Esophagus mucosa (tissue), 1 donor: ENCODE data around the gene SLC22A2. TPM values are rescaled to one million over a fixed set of nuclear protein-coding genes. Genes with fewer than 3 reads are reported as not detected.
"Not testable (repeated sequence)": the region's sequence is repeated elsewhere in the genome, so short reads cannot be mapped to it uniquely, and the experiment has no call there.

Experiments used
- ATAC-seq: fragments of 200-7000 bp; cut with Tn5 transposase; one replicate; pipeline ENCODE4 v1.9.1; 2020
- total RNA-seq: library from RNA; stranded (reverse); gene quantifications from one replicate; pipeline ENCODE4 v1.2.4, GENCODE V29; 2023
- donor health status: DM: yes; HTN: yes; CAD: no.

The SLC22A2 gene
- total RNA-seq = not detected

DNA sequence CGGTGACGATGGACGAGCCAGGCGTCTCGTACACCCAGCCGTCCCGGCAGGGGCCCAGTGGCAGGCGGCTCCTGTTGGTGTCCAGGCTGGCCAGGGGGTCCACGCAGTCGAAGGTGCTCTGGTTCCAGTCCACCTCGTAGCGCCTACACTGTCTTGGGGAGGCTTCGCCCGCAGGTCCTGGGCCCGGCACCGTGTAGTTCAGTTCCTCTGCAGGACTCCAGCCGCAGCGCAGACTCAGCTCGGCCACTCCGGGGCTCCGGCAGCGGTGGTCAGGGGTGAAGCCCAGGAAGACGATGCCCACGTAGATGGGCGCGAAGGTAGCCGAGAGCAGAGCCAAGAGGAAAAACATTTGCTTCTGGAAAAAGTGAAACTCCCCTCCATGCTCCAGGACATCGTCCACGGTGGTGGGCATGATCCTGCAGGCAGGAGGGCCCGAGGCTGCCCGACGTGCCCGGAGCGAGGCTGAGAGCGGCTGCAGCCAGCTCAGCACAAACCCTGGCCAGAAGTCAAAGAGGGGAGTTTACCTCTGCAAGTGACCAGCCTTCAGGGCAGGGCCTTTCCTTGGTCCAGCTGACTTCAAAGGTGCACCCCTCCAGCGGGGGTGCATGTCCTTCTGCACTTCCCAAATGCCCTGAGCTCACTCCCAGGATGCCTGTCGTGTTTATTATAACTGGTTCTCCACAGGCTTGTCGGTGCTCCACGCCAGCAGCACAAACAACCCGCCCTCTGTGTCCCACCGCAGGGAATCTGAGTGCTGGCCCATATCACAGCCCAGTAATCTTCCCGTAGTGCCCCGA, at the start of gene SLC22A2:
TSS of gene SLC22A2 (minus strand) at position 476 of the 797 bp plus-strand sequence. CDS start at position 412, 64 bp downstream.
- peak; percentile 19 for ATAC-seq

DNA sequence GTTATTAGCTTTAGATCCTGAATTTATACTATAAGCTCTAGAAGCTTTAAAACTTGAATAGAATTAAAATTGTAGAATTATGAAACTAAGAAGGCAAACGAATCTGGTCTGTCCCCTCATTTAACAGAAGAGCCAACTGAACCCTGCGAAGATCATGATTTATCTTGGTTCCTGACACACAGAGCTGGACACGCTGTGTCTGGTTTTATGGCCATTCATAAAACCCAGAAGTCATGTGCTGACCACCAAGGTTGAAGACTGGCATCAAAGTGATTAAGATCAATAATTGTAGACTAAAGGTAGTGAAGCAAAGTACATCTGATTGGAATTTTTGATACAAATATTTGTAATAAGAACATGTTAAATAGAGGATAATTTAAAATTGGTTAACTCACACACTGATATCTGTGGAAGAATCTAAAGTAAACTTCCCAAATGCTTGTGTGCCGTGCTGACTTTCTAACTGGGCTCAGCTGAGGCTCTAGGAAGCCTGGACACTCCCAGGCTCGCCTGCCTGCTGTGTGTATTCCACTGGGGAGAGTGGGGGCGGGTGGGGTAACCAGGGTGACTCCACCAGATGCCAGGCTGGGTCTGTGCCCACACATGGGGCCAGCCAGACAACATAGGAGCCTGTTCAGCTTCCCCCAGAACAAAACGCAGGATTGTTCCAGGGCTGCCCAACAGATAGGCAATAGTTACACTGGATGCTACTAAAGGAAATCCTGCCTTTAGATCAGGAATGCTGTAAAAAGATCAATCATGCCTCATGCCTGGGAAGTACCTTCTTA, 47.5 kb upstream of the SLC22A2 start:
- ATAC-seq = no peak

DNA sequence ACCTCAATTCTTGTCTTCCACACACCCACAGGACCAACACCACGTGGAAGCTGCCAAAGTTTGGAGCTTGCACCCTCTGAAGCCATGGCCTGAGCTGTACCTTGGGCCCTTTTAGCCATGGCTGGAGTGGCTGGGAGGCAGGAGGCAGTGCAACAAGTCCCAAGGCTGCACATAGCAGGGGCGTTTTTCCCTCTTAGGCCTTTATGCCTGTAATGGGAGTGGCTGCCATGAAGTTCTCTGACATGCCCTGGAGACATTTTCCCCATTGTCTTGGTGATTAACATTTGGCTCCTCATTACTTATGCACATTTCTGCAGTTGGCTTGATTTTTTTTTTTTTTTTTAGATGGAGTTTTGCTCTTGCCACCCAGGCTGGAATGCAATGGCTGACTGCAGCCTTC, 45.2 kb upstream of the SLC22A2 start:
- peak; percentile 40 for ATAC-seq

DNA sequence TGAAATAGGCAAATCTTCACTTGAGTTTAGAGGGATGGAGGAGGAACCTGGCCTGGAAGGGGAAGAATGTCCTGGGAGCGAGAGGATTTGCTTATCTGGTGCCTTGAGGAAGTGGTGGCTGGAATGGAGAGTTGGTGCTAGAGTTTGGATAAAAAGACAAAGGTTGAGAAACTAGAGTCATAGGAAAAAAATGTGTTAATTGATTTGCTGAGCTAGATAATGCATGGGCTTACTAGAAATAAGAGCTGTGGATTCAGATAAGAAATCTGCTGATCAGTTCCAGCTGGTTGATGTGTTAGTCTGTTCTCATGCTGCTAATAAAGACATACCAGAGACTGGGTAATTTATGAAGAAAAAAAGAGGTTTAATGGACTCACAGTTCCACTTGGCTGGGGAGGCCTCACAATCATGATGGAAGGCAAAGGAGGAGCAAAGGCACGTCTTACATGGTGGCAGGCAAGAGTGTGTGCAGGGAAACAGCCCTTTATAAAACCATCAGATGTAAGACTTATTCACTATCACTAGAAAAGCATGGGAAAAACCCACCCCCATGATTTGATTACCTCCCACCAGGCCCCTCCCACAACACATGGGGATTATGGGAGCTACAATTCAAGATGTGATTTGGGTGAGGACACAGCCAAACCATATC, 43.9 kb upstream of the SLC22A2 start:
- not testable (repeated sequence) for ATAC-seq

DNA sequence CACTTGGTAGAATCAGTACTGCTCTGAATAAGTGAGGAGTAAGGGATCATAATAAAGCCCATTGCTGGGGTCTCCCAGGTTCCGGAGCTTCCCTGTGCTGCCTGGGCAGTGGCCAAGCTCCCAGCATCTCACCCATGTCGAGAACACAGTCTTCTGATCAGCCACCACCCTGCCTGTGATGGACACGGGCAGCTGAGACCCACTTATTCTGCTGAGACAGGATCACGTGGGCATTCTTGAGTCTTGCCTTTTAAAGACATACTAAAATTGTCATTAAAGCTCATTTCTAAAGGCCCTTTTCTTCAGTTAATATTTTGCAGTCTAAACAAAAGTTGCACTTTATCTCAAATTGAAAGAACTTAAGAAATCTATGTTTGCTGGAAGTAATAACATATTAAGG, 42.7 kb upstream of the SLC22A2 start:
- no peak for ATAC-seq

DNA sequence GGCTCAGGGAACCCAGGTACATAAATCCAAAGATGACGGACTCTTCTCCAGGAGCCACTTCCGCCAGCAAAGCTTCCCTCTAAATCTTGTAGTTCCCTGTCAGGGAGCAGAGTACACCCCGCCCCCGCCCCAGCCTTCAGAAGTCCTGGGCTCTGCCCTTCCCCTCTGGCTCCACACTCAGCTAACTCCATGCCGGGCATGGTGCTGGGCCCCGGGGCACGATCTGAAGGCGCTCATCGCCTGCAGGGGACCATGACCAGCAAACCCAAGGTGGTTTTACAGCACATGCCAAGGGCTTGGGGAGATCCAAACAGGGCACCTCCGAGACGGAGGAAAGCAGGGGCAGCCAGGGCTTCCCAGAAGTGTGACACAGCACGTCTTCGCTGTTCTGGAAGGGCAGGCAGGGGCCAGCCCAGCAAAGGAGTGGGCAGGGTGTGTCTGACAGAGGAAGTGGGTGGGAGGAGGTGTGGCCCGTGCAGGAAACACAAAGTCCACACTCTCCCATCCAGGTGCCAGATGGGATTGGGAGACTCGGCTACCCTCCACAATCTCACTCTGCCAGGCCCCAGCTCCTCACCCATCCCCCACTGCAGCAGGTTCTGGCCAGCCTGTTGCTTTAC, 41.6 kb upstream of the SLC22A2 start:
- peak; percentile 99 for ATAC-seq

DNA sequence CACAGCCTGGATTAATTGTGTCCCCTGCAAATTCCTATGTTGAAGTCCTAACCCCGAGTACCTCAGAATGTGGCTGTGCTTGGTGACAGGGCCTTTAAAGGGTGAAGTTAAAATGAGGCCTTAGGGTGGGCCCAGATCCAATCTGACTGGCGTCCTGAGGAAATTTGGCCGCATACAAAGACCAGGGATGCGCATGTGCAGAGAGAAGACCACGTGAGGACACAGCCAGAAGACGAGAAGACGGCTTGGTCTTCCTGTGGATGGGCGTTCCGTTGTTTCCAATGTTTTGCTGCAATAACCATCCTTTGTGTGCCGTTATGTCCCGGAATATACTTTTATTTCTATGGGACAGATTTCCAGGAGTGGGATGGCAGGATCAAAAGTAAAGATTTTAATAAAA, 40.9 kb upstream of the SLC22A2 start:
- ATAC-seq = no peak

DNA sequence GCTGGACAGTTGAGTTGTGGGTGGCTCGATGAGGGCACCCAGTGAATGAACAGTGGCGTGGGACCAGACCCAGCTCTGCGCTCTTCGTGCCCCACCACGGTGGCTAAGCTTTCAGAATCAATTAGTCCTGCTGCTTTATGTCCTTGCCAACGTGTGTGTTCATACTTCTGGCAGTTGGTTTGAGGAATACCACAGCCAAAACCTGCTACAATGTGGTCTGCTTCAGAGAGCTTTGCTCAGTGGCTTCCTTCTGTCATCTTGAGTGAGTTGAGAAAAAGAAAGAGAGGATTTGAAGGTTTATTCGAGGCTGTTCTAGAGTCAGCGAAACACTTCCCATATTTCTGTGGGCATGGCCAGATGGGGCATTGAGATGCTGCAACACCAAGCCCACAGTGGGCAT, 39.5 kb upstream of the SLC22A2 start:
- no peak for ATAC-seq

DNA sequence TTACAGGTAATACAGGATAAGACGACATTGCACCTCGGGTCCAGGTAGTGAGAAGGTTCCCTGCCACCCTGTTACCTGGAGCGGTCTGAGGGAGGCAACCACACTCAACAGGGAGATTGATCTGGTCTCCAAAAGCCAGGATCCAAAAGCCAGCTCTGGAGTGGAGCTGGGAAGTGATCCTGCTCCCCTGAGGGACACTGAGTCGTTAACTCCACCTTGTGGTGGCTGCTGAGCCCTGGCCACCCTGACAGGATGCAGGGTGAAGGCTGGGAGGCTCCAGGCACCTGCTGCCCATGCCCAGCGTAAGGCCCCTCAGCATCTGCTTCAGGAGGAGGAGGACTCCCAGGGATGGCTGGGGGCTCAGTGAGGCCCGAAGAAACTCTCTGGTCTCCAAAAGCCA, 38.7 kb upstream of the SLC22A2 start:
- no peak for ATAC-seq

DNA sequence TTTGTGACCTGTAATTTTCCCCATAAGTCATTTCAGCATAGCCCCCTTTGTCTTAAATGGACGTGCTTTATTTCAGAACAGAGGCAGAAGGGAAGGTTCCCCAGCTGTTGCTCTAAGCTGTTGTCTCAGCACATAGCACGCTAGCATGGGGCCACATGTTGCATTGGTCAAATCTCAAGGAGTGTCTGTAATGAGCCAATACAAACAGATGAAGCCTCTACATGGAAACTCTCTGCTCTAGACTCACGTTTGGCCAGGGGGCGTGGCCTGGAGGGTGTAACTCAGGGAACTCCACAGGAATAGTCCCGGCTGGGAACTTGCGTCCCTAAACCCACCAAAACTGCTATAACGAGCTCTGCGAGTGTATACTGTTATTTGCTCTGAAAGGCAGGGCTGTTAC, 35.2 kb upstream of the SLC22A2 start:
- ATAC-seq = peak; percentile 52

DNA sequence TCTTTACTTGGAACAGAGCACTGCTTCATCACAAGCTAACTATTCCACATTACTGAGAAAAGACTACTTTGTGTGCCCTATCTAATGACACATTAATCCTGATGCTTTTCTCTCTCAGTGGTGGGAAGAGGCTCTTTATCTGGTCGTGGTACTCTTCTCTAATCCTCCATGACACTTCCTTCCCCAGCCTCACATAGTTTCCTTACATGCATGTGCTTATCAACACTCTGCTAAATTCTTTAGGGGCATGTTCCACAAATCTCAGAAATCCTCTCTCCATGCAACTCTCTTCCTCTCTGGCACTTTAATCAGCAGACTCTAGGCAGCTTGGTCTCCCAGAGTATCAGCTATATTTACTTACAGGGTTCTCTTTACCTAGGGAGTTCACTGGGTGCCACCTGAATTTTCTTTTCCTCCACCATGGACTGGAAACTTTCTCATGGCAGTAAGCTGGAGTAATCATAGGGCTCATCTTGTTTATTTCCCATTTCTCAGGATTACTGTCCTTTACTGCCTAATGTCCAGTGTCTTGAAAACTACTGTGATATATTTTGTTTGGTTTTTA, 27.0 kb upstream of the SLC22A2 start:
- no peak for ATAC-seq

DNA sequence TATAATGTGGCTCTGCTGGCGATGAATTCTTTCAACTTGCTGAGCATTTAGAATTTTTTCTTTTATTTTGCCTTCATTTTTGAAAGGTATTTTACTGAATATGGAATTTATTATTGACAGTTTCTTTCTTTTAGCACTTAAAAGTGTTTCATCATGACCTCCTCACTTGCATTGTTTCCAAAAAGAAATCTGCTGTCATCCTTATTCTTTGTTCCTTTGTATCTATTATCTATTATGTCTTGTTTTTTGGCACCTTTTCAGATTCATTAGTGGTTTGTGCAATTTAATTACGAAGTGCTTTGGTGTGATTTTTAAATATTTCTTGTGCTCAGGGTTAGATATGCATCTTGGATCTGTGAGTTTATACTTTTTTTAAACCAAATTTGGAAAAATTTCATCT, 26.0 kb upstream of the SLC22A2 start:
- ATAC-seq = no peak

DNA sequence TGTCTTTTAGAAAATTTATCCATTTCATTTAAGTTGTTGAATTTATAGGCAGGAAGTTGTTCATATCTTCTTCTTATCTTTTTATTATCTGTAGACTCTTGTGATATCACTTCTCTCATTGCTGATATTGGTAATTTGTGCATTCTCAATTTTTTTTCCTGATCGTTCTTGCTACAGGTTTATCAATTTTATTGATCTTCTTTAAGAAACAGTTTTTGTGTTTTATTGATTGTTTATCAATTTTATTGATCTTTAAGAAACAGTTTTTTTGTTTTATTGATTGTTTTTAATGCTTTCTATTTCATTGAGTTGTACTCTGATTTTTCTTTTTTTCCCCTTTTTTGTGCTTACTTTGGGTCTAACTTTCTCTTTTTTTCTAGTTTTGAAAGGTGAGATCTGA, 23.8 kb upstream of the SLC22A2 start:
- no peak for ATAC-seq

DNA sequence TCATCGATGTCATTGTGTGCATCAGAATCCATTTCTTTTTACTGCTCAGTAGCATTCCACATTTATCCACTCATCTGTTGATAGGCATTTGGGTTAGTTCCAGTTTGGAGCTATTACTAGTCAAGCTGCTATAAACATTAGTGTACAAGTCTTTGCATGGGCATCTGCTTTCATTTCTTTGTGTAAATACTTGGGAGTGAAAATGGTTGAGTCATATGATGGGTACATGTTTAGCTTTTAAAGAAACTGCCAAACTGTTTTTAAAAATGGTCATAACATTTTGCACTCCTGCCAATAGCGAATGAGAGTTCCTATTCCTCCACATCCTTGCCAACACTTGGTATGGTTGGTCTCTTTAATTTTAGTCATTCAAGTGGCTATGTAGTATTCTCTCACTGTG, 21.2 kb upstream of the SLC22A2 start:
- ATAC-seq = peak; percentile 45

DNA sequence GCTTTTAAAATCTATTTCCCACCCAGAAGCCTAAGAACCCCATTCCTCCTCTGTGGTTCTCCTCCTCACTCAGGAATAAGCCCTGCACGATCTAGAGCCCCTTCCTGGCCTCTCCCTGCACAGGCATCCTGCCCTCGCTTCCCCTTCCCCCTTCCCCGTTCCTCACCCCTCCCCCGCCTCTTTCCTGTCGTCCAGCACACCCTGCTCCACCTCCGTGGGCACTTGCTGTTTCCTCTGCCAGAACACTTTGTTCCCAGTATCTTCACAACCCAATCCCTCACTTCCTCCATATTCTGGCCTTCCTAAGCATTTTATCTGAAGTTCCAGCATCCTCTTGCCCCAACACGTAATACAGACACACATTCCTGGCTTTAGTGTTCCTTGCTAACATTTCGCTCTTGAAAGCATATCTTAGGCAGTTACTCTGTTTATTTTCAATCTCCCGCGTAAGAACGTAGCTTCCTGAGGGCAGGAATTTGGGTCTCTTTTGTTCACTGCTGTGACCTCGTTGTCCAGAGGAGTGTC, 20.2 kb upstream of the SLC22A2 start:
- ATAC-seq = no peak

DNA sequence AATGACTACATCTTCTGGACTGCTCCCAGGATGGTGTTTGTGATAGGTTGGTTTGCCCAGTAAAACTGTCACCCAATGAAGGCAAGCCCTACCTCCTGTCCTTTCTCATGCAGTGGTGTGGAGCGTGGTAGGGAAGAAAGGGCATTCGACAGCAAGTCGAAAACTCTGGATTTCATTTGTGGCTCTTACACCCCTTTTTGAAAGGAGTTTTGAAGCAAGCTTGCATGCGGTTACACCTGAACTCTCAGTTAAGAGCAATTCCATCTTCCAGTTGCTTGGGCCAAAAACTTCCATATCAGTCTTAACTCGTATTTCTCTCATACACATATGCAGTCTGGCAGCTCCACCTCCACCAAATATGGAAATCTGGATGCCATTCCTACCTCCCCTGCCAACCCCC, 19.7 kb upstream of the SLC22A2 start:
- ATAC-seq = no peak

DNA sequence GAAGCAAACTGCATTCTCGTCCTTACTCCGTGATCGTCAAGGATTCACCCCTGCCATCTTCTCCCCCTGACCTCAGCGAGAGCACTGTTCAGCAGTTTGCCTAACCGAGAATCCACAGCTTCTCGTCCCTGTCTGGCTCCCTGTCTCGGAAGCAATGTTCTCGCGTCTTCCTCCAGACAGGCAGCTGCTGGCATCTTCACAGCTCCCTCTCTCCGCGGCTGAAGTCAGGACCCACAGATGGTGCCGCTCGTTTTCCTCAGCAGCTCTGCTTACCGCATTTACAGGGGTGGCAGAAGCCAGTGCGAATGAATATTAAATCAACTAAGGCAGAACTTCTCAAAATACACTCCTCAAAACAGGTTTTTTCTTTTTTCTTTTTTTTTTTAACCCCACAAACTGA, 18.9 kb upstream of the SLC22A2 start:
- no peak for ATAC-seq

DNA sequence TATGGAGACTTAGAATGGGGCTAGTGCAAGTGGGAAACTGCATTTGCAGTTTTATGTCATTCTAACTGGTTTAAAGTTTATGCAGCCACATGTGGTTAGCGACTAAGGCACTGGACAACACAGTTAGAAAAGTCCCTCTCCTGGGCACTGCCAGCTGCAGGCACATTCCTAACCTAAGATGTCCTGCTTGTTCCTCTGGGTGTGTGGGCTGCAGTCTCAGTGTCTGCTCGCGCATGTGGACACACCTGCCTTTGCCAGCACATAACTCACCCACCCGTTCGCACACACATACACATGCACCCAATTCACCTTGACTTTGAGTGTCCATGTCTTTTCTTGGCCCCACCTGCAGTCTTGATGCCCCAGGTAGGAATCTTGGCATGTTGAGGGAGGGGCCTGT, 18.5 kb upstream of the SLC22A2 start:
- ATAC-seq = no peak

DNA sequence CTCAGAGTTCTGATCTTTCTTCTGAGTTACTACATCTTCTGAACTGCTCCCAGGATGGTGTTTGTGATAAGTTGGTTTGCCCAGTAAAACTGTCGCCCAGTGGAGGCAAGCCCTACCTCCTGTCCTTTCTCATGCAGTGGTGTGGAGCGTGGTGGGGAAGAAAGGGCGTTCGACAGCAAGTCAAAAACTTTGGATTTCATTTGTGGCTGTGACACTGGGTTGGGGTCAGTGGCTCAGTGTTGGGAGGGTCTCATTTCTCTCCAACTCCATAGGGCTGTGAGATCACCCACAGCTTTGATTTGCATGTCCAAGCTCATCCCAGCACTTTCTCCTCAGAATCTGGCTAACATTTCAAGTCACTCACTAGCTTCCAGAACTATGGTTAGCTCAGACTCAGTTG, 17.5 kb upstream of the SLC22A2 start:
- no peak for ATAC-seq

DNA sequence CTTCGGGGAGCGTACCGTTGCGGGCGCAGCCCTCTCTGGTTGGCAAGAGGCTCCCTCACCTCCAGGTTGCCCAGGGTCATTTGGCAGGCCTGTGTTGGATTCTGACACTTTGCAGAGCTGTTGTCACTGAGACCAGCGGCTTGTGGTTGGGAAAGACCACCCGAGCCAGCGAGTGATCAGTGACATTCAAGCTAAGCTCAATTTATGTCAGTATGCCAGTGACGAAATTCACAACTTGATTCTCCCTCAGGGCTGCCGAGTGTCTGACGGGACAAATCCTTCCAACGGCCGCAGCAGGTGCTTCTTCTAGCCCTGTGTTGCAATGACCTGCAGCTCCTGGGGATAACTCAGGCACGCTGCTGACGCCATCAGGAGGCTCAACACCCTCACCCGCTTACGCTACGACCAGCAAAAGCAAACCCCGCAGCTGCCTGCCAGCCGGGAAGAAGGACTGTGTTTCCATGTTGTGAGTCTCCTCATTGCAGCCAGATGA, 16.9 kb upstream of the SLC22A2 start:
- no peak for ATAC-seq

DNA sequence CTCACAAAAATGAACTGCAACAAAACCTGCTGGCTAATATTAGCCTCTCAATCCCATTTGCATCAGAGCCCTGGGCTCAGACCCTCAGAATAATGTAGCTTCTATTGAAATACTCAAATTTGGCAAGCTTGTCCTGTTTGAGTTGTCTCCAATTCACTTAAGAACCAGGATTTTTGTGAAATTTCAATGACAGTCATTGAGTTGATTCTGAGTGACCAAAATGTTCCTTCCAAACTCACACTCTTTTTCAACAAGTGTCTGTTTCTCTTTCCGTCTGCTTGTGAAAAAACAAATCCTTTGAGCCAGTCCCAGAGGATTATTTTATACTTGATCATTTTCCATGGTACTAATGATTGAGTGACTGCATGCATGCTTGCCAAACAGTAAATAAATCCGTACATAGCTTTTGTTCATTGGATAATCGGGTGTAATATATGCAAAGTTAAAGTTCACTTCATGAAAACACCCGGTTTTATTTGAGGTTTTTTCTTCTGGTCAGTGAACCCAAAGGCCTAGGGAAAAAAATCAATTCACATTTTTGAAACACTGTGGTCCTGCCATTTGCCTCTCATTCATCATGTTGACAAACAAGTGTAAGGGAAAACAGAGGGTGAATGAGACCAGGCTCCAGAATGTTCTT, 16.4 kb upstream of the SLC22A2 start:
- ATAC-seq = no peak

DNA sequence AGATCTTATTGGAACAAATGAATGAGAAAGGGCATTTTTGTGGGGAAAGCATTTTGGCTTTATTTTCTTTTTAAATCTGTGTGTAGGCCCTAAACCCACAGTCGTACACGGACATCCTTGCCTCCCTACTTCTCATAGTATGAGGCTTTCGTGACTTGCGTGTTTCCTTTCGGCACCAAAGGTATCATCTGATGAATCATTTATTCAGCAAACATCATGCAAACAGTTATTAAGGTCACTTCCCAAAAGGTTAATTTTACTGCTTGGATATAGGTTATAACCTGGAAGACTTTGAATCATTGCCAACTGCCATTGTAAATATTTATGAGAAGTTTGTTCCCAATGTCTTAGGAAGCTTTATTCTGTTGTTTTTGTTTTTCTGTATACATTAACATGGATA, 15.1 kb upstream of the SLC22A2 start:
- no peak for ATAC-seq
